ENCODE results near the gene MYO9B. TPM values are rescaled to one million over a fixed set of nuclear protein-coding genes. Genes with fewer than 3 reads are reported as not detected.
A peak's percentile ranks its signal among the peaks of the same experiment; 100 is the strongest.

MYO9B gene
- total RNA-seq, 2 experiments from 2014 or later, result 84.3 to 86.9 TPM

- no peaks in the 10 kb centered on the region for H3K9me3 Mint-ChIP-seq
- peaks cover 56% of the 10 kb centered on the region for H3K4me1 Mint-ChIP-seq
- H3K27me3 Mint-ChIP-seq, result no peaks in the 10 kb centered on the region
- peaks cover 24% of the 10 kb centered on the region for H3K36me3 Mint-ChIP-seq
- DNase-seq, result peak; percentile 65
- H3K27ac Mint-ChIP-seq, result peak overlapping the region; percentile 97
- peak overlapping the region; percentile 99 for H3K4me3 Mint-ChIP-seq
Observed at GRCh38 chr19:17075864-17076542, 426 bp downstream of the MYO9B start.

- H3K27me3 Mint-ChIP-seq, result no peaks in the 10 kb centered on the region
- H3K4me3 Mint-ChIP-seq, result peak overlapping the region; percentile 99
- DNase-seq, result peak; percentile 35
- no peaks in the 10 kb centered on the region for H3K9me3 Mint-ChIP-seq
- H3K4me1 Mint-ChIP-seq, result peaks cover 56% of the 10 kb centered on the region
- H3K27ac Mint-ChIP-seq, result peak overlapping the region; percentile 97
- peaks cover 22% of the 10 kb centered on the region for H3K36me3 Mint-ChIP-seq
Observed at GRCh38 chr19:17076543-17076991, 990 bp downstream of the MYO9B start.

GRCh38 chr19:17077447-17078028 lies 2.0 kb downstream of the MYO9B start:
- Mint-ChIP-seq H3K9me3 (no peaks in the 10 kb centered on the region), H3K4me1 (peaks cover 60% of the 10 kb centered on the region), H3K27ac (no peak overlapping the region), H3K27me3 (no peaks in the 10 kb centered on the region), H3K36me3 (peaks cover 20% of the 10 kb centered on the region), H3K4me3 (peak overlapping the region; percentile 99)
- DNase-seq, result no peak

GRCh38 chr19:17078036-17078919 lies 2.7 kb downstream of the MYO9B start:
- H3K27me3 Mint-ChIP-seq, result no peaks in the 10 kb centered on the region
- no peak for DNase-seq
- peaks cover 56% of the 10 kb centered on the region for H3K4me1 Mint-ChIP-seq
- no peak overlapping the region for H3K27ac Mint-ChIP-seq
- H3K9me3 Mint-ChIP-seq, result no peaks in the 10 kb centered on the region
- H3K36me3 Mint-ChIP-seq, result peaks cover 13% of the 10 kb centered on the region
- peak overlapping the region; percentile 14 for H3K4me3 Mint-ChIP-seq

- no peaks in the 10 kb centered on the region for H3K9me3 Mint-ChIP-seq
- DNase-seq, result no peak
- H3K27me3 Mint-ChIP-seq, result no peaks in the 10 kb centered on the region
- peak overlapping the region; percentile 63 for H3K27ac Mint-ChIP-seq
- H3K4me1 Mint-ChIP-seq, result peaks cover 49% of the 10 kb centered on the region
- H3K36me3 Mint-ChIP-seq, result peaks cover 9% of the 10 kb centered on the region
- H3K4me3 Mint-ChIP-seq, result peak overlapping the region; percentile 37
Observed at GRCh38 chr19:17078920-17079709, 3.5 kb downstream of the MYO9B start.

GRCh38 chr19:17079710-17080439 lies 4.3 kb downstream of the MYO9B start:
- DNase-seq, result peak; percentile 78
- H3K27ac Mint-ChIP-seq, result peak overlapping the region; percentile 64
- no peaks in the 10 kb centered on the region for H3K27me3 Mint-ChIP-seq
- peaks cover 45% of the 10 kb centered on the region for H3K4me1 Mint-ChIP-seq
- no peaks in the 10 kb centered on the region for H3K9me3 Mint-ChIP-seq
- H3K36me3 Mint-ChIP-seq, result peaks cover 6% of the 10 kb centered on the region
- peak overlapping the region; percentile 37 for H3K4me3 Mint-ChIP-seq

GRCh38 chr19:17080440-17080801 lies 4.8 kb downstream of the MYO9B start:
- Mint-ChIP-seq H3K9me3 (no peaks in the 10 kb centered on the region), H3K27me3 (no peaks in the 10 kb centered on the region), H3K27ac (peak overlapping the region; percentile 64), H3K4me1 (peaks cover 45% of the 10 kb centered on the region), H3K36me3 (peaks cover 6% of the 10 kb centered on the region), H3K4me3 (peak overlapping the region; percentile 37)
- no peak for DNase-seq

- Mint-ChIP-seq H3K4me3 (no peak overlapping the region), H3K27me3 (no peaks in the 10 kb centered on the region), H3K4me1 (peaks cover 40% of the 10 kb centered on the region), H3K9me3 (no peaks in the 10 kb centered on the region), H3K36me3 (peaks cover 5% of the 10 kb centered on the region), H3K27ac (no peak overlapping the region)
- DNase-seq, result no peak
Observed at GRCh38 chr19:17081672-17082630, 6.4 kb downstream of the MYO9B start.

GRCh38 chr19:17086120-17086519 lies 10.5 kb downstream of the MYO9B start:
- peaks cover 2% of the 10 kb centered on the region for H3K9me3 Mint-ChIP-seq
- no peak overlapping the region for H3K4me3 Mint-ChIP-seq
- no peaks in the 10 kb centered on the region for H3K27me3 Mint-ChIP-seq
- H3K36me3 Mint-ChIP-seq, result peaks cover 13% of the 10 kb centered on the region
- H3K4me1 Mint-ChIP-seq, result peaks cover 33% of the 10 kb centered on the region
- H3K27ac Mint-ChIP-seq, result no peak overlapping the region
- no peak for DNase-seq

GRCh38 chr19:17086834-17087233 lies 11.3 kb downstream of the MYO9B start:
- H3K4me3 Mint-ChIP-seq, result no peak overlapping the region
- H3K4me1 Mint-ChIP-seq, result peaks cover 36% of the 10 kb centered on the region

GRCh38 chr19:17088552-17088951 lies 13.0 kb downstream of the MYO9B start:
- Mint-ChIP-seq H3K36me3 (peaks cover 13% of the 10 kb centered on the region), H3K9me3 (peaks cover 2% of the 10 kb centered on the region), H3K4me3 (no peak overlapping the region), H3K27ac (no peak overlapping the region), H3K27me3 (no peaks in the 10 kb centered on the region), H3K4me1 (peaks cover 31% of the 10 kb centered on the region)
- DNase-seq, result no peak

More at GRCh38 chr19:17086834-17087233, 11.3 kb downstream of the MYO9B start:
- no peaks in the 10 kb centered on the region for H3K27me3 Mint-ChIP-seq
- peaks cover 13% of the 10 kb centered on the region for H3K36me3 Mint-ChIP-seq
- H3K9me3 Mint-ChIP-seq, result peaks cover 2% of the 10 kb centered on the region
- no peak for DNase-seq
- H3K27ac Mint-ChIP-seq, result no peak overlapping the region

GRCh38 chr19:17090583-17090982 lies 15.0 kb downstream of the MYO9B start:
- Mint-ChIP-seq H3K27me3 (no peaks in the 10 kb centered on the region), H3K36me3 (peaks cover 13% of the 10 kb centered on the region), H3K4me3 (peak overlapping the region; percentile 7), H3K27ac (peak overlapping the region; percentile 69), H3K4me1 (peaks cover 34% of the 10 kb centered on the region), H3K9me3 (peaks cover 2% of the 10 kb centered on the region)
- DNase-seq, result peak; percentile 49

- H3K4me3 Mint-ChIP-seq, result no peak overlapping the region
- peaks cover 34% of the 10 kb centered on the region for H3K4me1 Mint-ChIP-seq
- H3K36me3 Mint-ChIP-seq, result peaks cover 13% of the 10 kb centered on the region
- H3K9me3 Mint-ChIP-seq, result peaks cover 2% of the 10 kb centered on the region
- no peak for DNase-seq
- no peaks in the 10 kb centered on the region for H3K27me3 Mint-ChIP-seq
- H3K27ac Mint-ChIP-seq, result no peak overlapping the region
Observed at GRCh38 chr19:17091758-17092333, 16.3 kb downstream of the MYO9B start.
